Occipital lobe (tissue), 2 donors: ENCODE results near the gene CEP350. TPM values are rescaled to one million over a fixed set of nuclear protein-coding genes. Genes with fewer than 3 reads are reported as not detected.

ENCODE experiments used
- DNase-seq: peaks from one replicate; lab custom pipeline; 2025; lab: John Stamatoyannopoulos, UW
- total RNA-seq: library from RNA; depleted of rRNA; stranded (reverse); fragments of >200 nt; gene quantifications from one replicate; pipeline ENCODE4 v1.2.3, GENCODE V29; 2014

CEP350 gene
- total RNA-seq = 119 TPM

GRCh38 chr1:179954493-179955286 lies at the start of gene CEP350:
Gene CEP350, plus strand, starts transcription at chr1:179954810. Its CDS starts 31,372 bp downstream, at chr1:179986182.
- DNase-seq = peak; percentile 99

- DNase-seq = no peak
Measured at GRCh38 chr1:179910934-179911333, 43.7 kb upstream of the CEP350 start.

- no peak for DNase-seq
Measured at GRCh38 chr1:179911812-179912211, 42.8 kb upstream of the CEP350 start.

- DNase-seq = no peak
Measured at GRCh38 chr1:179917601-179918429, 36.8 kb upstream of the CEP350 start.

GRCh38 chr1:179921472-179921871 lies 33.1 kb upstream of the CEP350 start:
- no peak for DNase-seq

GRCh38 chr1:179921981-179922872 lies 32.4 kb upstream of the CEP350 start:
- DNase-seq = no peak

GRCh38 chr1:179923029-179923428 lies 31.6 kb upstream of the CEP350 start:
- no peak for DNase-seq

GRCh38 chr1:179924268-179924667 lies 30.3 kb upstream of the CEP350 start:
- no peak for DNase-seq

GRCh38 chr1:179925302-179925701 lies 29.3 kb upstream of the CEP350 start:
- DNase-seq = no peak

GRCh38 chr1:179925922-179926849 lies 28.4 kb upstream of the CEP350 start:
- no peak for DNase-seq

GRCh38 chr1:179926850-179927205 lies 27.8 kb upstream of the CEP350 start:
- no peak for DNase-seq

GRCh38 chr1:179929955-179930798 lies 24.4 kb upstream of the CEP350 start:
- DNase-seq = no peak

- no peak for DNase-seq
Measured at GRCh38 chr1:179930867-179931266, 23.7 kb upstream of the CEP350 start.

- no peak for DNase-seq
Measured at GRCh38 chr1:179933219-179933618, 21.4 kb upstream of the CEP350 start.

- no peak for DNase-seq
Measured at GRCh38 chr1:179935909-179936496, 18.6 kb upstream of the CEP350 start.

- no peak for DNase-seq
Measured at GRCh38 chr1:179937668-179938254, 16.8 kb upstream of the CEP350 start.

- no peak for DNase-seq
Measured at GRCh38 chr1:179938752-179939151, 15.9 kb upstream of the CEP350 start.

GRCh38 chr1:179939941-179940340 lies 14.7 kb upstream of the CEP350 start:
- no peak for DNase-seq

- no peak for DNase-seq
Measured at GRCh38 chr1:179941454-179941853, 13.2 kb upstream of the CEP350 start.
